ENCODE data around the gene RAB14.

The RAB14 gene

DNA sequence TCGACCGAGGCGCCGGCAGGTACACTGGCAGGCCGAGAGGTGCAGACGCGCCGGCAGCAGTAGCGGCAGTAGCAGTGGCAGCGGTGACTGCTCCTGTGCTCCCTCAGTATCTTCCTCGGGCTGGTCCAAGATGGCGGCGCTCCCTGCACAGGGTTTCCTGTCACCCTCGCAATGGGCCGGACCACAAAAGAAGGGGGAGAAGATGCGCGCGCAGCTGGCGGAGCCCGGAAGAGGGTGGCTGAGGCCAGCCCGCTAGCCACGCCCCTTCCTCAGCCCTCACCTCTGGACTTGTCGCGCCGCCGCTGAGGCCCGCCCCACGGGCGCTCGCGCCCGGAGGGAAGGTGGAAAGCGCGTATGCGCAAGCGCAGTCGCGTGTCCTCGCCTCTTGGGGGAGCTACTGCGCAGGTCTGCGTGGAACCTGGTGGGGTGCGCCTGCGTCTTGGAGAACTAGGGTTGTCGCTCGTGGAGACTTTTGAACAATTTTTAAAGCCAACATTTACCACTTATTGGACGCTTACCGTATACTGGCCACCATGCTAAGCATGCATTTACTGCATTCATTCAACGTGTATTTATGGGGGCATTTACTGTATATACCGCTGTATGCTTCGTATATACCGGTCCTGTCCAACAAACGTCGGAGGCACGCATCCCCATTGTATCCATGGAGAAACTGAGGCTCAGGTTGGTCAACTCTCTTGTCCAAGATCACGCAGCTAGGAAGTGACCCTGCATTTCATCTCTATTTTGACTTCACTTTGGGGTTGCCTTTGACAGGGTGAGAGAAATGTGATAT lies at the start of gene RAB14:
TSS of gene RAB14 (minus strand) at position 132 of the 796 bp plus-strand sequence. CDS start 8,457 bp downstream, outside the sequence.
- in situ Hi-C loops (cut with MboI; ENCODE audit: low sequenced_read_pairs, unreplicated experiment) = no loop called here

DNA sequence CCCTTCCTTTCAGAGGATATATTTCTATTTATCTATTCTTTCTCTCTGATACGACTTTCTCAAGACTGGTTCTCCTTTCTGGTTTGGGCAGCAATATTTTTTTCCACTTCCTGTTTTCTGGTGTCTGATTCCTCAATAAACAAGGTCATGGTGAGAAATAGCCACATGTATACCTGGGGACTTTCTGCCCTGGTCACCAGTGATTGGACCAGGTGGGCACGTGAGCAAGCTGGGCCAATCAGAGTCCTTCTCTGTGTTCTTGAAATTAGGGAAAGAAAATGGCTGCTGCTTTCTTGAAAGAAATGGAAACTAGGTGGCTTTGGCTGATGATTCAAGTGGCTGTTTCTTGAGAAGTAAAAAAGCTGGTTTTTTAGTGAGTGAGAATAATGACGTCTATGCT lies 47.9 kb upstream of the RAB14 start:
- DNase-seq (ENCODE audit: low spot score) = peak; percentile 41
- TF ChIP-seq, protein P1, sequence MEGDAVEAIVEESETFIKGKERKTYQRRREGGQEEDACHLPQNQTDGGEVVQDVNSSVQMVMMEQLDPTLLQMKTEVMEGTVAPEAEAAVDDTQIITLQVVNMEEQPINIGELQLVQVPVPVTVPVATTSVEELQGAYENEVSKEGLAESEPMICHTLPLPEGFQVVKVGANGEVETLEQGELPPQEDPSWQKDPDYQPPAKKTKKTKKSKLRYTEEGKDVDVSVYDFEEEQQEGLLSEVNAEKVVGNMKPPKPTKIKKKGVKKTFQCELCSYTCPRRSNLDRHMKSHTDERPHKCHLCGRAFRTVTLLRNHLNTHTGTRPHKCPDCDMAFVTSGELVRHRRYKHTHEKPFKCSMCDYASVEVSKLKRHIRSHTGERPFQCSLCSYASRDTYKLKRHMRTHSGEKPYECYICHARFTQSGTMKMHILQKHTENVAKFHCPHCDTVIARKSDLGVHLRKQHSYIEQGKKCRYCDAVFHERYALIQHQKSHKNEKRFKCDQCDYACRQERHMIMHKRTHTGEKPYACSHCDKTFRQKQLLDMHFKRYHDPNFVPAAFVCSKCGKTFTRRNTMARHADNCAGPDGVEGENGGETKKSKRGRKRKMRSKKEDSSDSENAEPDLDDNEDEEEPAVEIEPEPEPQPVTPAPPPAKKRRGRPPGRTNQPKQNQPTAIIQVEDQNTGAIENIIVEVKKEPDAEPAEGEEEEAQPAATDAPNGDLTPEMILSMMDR (IDR thresholded peaks at IDR 0.05; ENCODE audit: borderline replicate concordance, control extremely low read depth, extremely low read depth, insufficient read depth, missing control alignments) = no peak
- in situ Hi-C loops (cut with MboI; ENCODE audit: low sequenced_read_pairs, unreplicated experiment) = no loop called here

More for the DNA sequence above, at the start of gene RAB14:
- DNase-seq (ENCODE audit: low spot score) = peak; percentile 99
- TF ChIP-seq, protein P1 (IDR thresholded peaks at IDR 0.05; ENCODE audit: borderline replicate concordance, control extremely low read depth, extremely low read depth, insufficient read depth, missing control alignments) = peak; percentile 67

DNA sequence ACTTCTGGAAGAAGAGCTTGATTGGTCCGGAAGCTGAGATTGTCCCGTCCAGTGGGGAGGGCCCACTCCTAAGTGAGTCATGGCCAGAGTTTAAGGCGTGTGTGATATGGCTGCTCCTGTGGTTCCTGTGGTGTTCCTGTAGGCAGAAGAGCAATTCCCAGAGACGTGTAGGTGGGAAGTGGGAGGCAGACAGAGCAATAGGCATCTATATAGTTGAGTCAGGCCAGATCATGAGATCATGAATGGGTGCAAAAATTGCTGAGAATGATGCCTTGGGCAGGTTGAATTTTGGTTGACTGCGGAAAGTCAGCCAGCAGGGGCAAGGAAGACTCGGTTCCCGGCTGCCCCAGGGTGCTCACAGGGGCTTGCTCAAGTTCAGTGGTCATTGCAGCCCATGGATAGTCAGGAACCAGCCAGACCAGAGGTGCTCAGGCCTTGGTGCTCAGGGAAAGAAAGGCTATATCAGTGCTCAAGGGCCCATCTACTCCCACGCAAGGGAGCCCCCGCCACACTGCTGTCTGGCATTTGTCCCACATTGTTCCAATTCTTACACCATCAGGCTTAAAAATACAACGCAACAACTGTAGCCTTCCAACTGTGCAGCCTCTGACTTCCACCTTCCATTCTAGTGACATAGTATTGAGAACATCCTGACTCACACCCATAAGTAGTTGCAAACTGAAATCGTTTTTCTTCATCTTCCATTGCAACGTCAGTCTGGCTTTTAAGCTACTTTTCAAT lies 45.3 kb upstream of the RAB14 start:
- no peak for DNase-seq (ENCODE audit: low spot score)
- in situ Hi-C loops (cut with MboI; ENCODE audit: low sequenced_read_pairs, unreplicated experiment) = no loop called here

DNA sequence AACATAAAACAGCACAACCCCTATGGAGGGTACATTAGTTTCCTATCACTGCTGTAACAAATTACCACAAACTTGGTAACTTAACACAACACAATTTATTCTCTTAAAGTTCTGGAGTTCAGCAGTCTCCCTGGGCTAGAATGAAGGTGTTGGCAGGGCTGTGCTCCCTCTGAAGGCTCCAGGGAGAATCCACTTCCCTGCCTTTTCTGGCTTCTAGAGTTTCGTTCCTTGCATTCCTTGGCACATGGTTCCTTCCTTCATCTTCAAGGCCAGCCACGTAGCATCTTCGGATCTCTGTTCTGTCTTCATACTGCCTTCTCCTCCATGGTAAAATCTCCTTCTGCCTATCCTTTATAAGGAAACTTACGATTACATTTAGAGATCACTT lies 41.3 kb upstream of the RAB14 start:
- in situ Hi-C loops (cut with MboI; ENCODE audit: low sequenced_read_pairs, unreplicated experiment) = no loop called here
- DNase-seq (ENCODE audit: low spot score) = no peak
- TF ChIP-seq, protein P1 (IDR thresholded peaks at IDR 0.05; ENCODE audit: borderline replicate concordance, control extremely low read depth, extremely low read depth, insufficient read depth, missing control alignments) = no peak

More for the DNA sequence above, 45.3 kb upstream of the RAB14 start:
- TF ChIP-seq, protein P1 (IDR thresholded peaks at IDR 0.05; ENCODE audit: borderline replicate concordance, control extremely low read depth, extremely low read depth, insufficient read depth, missing control alignments) = no peak

DNA sequence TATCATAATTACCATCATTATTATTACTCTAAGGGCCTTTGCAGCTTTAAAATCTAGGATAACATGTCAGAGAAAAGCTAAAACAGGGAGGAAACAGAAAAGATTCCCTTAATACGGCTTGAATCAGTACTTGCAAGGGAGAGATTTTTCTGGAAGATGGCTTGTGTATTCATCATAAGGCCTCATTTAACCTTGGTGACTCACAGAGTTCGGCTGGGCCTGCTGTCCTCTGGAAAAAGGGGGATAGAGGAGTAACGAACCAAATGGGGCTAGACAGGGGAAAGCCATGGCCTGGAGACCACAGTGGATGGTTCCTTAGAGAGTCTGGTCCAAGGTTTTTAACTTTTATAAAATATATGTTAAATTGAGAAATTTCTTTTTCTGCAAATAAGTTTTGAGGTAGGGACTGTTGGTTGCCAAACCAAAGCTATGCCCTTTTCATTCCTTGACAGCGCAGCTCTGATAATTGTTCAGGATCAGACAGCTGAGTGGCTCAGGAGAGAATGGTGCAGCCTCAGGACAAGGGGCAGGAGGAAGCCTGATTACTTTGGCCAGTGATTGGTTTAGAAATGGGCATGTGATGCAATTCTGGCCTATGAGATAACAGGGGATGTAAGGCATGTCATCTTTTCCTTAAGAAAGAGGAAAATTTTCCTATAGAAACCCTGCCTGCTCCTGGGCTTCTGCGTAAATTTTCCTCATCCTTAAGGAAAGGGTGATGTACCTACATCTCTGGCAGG lies 40.7 kb upstream of the RAB14 start:
- no peak for DNase-seq (ENCODE audit: low spot score)
- TF ChIP-seq, protein P1 (IDR thresholded peaks at IDR 0.05; ENCODE audit: borderline replicate concordance, control extremely low read depth, extremely low read depth, insufficient read depth, missing control alignments) = no peak
- in situ Hi-C loops (cut with MboI; ENCODE audit: low sequenced_read_pairs, unreplicated experiment) = no loop called here

DNA sequence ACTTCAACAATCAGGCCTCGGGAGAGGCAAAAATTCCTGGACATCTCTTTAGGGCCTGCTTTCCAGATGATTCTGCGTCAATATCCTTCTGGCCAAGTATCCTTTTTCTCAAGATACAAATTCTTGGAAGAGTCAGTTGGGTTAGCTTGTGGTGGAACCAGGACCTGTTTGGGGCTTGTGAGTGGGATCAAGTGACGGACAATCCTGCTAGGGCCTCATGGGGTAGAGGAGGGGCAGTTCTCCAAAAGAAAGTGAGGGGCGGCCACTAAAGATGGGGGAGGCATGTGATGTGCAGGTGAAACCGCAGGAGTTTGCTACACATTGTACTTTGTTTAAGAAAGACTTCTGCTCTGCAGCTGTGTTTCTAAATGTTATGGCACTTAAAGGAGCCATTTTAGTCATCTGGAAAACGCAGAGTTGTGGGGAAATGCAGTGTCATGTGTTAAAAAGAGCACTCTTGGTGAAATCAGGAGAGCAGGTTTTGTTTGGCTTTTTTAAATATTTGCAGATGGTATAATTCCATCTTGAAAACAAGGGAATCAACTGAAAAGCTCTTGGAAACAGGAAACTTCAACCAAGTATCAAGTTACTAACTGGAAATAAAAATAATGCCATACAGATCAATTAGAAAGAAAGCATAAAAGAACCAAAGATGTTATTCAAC lies 38.9 kb upstream of the RAB14 start:
- in situ Hi-C loops (cut with MboI; ENCODE audit: low sequenced_read_pairs, unreplicated experiment) = no loop called here
- DNase-seq (ENCODE audit: low spot score) = no peak
- TF ChIP-seq, protein P1 (IDR thresholded peaks at IDR 0.05; ENCODE audit: borderline replicate concordance, control extremely low read depth, extremely low read depth, insufficient read depth, missing control alignments) = no peak
